Keratinocyte (primary cell): ENCODE data around the gene LACTBL1. TPM values are rescaled to one million over a fixed set of nuclear protein-coding genes. Genes with fewer than 3 reads are reported as not detected.

Source experiments
- DNase-seq: peaks from one replicate; pipeline ENCODE4 v3.0.0-alpha.2; 2011; ENCODE audit warnings: low read depth, missing footprints, low spot score
- FAIRE-seq: peaks from 2 replicates; lab custom pipeline; 2011; peaks lifted over from hg19 to GRCh38; lab: Jason Lieb, UNC
- H2AFZ ChIP-seq: 2 replicates; pipeline ENCODE4 v1.6.0; 2012; ENCODE audit warnings: low read length, control low read depth, inconsistent platforms; ENCODE audit not compliant: control insufficient read depth
- H3K27ac ChIP-seq: 2 replicates; pipeline ENCODE4 v1.5.1; 2011; ENCODE audit warnings: low read length; ENCODE audit not compliant: control insufficient read depth, insufficient read depth
- H3K27me3 ChIP-seq: 3 replicates; pipeline ENCODE4 v1.6.0; 2011; ENCODE audit warnings: low read length; ENCODE audit not compliant: control insufficient read depth, insufficient read depth; ENCODE audit errors: extremely low read depth
- H3K36me3 ChIP-seq, 2 experiments: 2 replicates in 1 of 2; 3 replicates in 1 of 2; pipeline ENCODE4 v1.5.1; 2011; ENCODE audit warnings: low read length in 2 of 2, mild to moderate bottlenecking in 1 of 2; ENCODE audit not compliant: control insufficient read depth in 2 of 2, insufficient read depth in 2 of 2; ENCODE audit errors: extremely low read depth in 1 of 2
- H3K4me1 ChIP-seq: 3 replicates; pipeline ENCODE4 v1.5.1; 2011; ENCODE audit warnings: low read length; ENCODE audit not compliant: control insufficient read depth, insufficient read depth; ENCODE audit errors: extremely low read depth
- H3K4me2 ChIP-seq: 3 replicates; pipeline ENCODE4 v1.6.0; 2011; ENCODE audit warnings: low read depth, low read length; ENCODE audit not compliant: control insufficient read depth, insufficient read depth; ENCODE audit errors: extremely low read depth
- H3K4me3 ChIP-seq, 3 experiments: fragments of 200-600 bp in 1 of 3; sonication (generic) in 1 of 3; 2 replicates in 2 of 3; 3 replicates in 1 of 3; pipeline ENCODE4 v1.5.1; 2011 to 2016; ENCODE audit warnings: low read length in 3 of 3, mild to moderate bottlenecking in 3 of 3, control low read depth in 2 of 3, inconsistent platforms in 1 of 3, low read depth in 1 of 3, mixed read lengths in 1 of 3, mixed run types in 1 of 3, moderate library complexity in 1 of 3; ENCODE audit not compliant: control insufficient read depth in 2 of 3, insufficient read depth in 2 of 3; ENCODE audit errors: extremely low read depth in 1 of 3
- H3K79me2 ChIP-seq: 2 replicates; pipeline ENCODE4 v1.6.0; 2012; ENCODE audit warnings: low read length; ENCODE audit not compliant: control insufficient read depth, insufficient read depth
- H3K9ac ChIP-seq: 3 replicates; pipeline ENCODE4 v1.6.0; 2011; ENCODE audit warnings: low read length; ENCODE audit not compliant: control insufficient read depth, insufficient read depth; ENCODE audit errors: extremely low read depth
- H3K9me1 ChIP-seq: 3 replicates; pipeline ENCODE4 v1.6.0; 2011; ENCODE audit warnings: low read length; ENCODE audit not compliant: control insufficient read depth, insufficient read depth; ENCODE audit errors: extremely low read depth
- H3K9me3 ChIP-seq: 2 replicates; pipeline ENCODE4 v1.5.1; 2012; ENCODE audit warnings: low read depth, low read length; ENCODE audit not compliant: control insufficient read depth
- H4K20me1 ChIP-seq: 3 replicates; pipeline ENCODE4 v1.6.0; 2011; ENCODE audit warnings: low read length; ENCODE audit not compliant: control insufficient read depth, insufficient read depth; ENCODE audit errors: extremely low read depth
- CTCF ChIP-seq, 3 experiments: IDR thresholded peaks in 1 of 3; conservative IDR thresholded peaks in 1 of 3; optimal IDR thresholded peaks in 1 of 3; 2 replicates in 2 of 3; 3 replicates in 1 of 3; pipeline versions ENCODE3 to v1.5.1; 2011; ENCODE audit warnings: low read length in 3 of 3, mild to moderate bottlenecking in 3 of 3, moderate library complexity in 2 of 3, control low read depth in 1 of 3, inconsistent platforms in 1 of 3; ENCODE audit not compliant: insufficient read depth in 2 of 3; ENCODE audit errors: extremely low read depth in 1 of 3
- EZH2 ChIP-seq: IDR thresholded peaks from one replicate; pipeline ENCODE4 v1.6.1; 2012; ENCODE audit warnings: inconsistent platforms, mild to moderate bottlenecking, low read length, moderate library complexity
- dilution Hi-C: fragments of 300-500 bp; cut with MboI; formaldehyde crosslinking; loops from one replicate; pipeline ENCODE4 v1.7.0; 2020; ENCODE audit warnings: low sequenced_read_pairs; ENCODE audit not compliant: extremely low pct_ligation_motif_present
- polyA plus RNA-seq, 5 experiments: library from polyadenylated mRNA; depleted of rRNA in 3 of 5; stranded (reverse) in 3 of 5; stranded (forward) in 1 of 5; unstranded in 1 of 5; fragments of >200 nt; gene quantifications; 1 replicate in 1 of 5; 2 replicates in 3 of 5; 3 replicates in 1 of 5; pipeline versions ENCODE4 v1.2.1 to v1.2.3, GENCODE V29; 2011 to 2012; ENCODE audit warnings: missing spikeins in 2 of 5, low read depth in 1 of 5, low replicate concordance in 1 of 5

The LACTBL1 gene
- polyA plus RNA-seq, 1 donor (not counting 4 experiments of a cell fraction or from before 2014, with no cell fraction given) = not detected

DNA sequence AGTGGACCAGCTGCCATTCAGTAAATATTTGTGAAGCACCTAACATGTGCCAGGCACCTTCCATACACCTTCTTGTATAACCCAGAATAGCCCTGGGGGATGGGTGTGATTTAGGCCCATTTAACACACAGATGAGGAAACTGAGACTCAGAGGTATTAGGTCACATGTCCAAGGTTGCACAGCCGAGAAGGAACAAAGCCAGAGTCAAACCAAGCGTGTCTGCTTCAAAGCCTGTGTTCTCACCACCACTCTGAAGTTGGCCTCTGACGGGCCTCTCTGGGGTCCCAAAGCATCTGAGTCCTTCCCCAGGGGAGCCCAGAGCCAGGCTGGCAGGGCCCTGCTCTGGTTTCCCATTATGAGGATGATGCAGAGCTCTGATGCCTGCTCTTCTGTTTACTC is 65.1 kb downstream of the LACTBL1 start:
- no peak overlapping the region for H3K4me2 ChIP-seq
- TF ChIP-seq EZH2 (no peak), CTCF (optimal IDR thresholded peaks at IDR 0.05 in 1 of 3, IDR thresholded peaks at IDR 0.05 in 1 of 3, conservative IDR thresholded peaks at IDR 0.05 in 1 of 3; ENCODE audit: extremely low read depth in 1 of 3, insufficient read depth in 2 of 3, low read length in 3 of 3) (no peak)
- no peaks in the 10 kb centered on the region for H3K9me1 ChIP-seq
- H3K4me3 ChIP-seq = no peak overlapping the region
- dilution Hi-C loops = no loop called here
- H3K27ac ChIP-seq = no peak overlapping the region
- no peaks in the 10 kb centered on the region for H3K4me1 ChIP-seq
- FAIRE-seq = no peak
- no peaks in the 10 kb centered on the region for H3K9me3 ChIP-seq
- no peaks in the 10 kb centered on the region for H3K36me3 ChIP-seq
- no peaks in the 10 kb centered on the region for H4K20me1 ChIP-seq
- no peak for DNase-seq
- no peak overlapping the region for H3K9ac ChIP-seq
- H3K79me2 ChIP-seq = no peaks in the 10 kb centered on the region
- no peak overlapping the region for H2AFZ ChIP-seq
- H3K27me3 ChIP-seq = peaks cover 3% of the 10 kb centered on the region

- FAIRE-seq (no peak), DNase-seq (no peak)
- H2AFZ ChIP-seq = no peak overlapping the region
- no peak overlapping the region for H3K4me3 ChIP-seq
- no peaks in the 10 kb centered on the region for H3K9me1 ChIP-seq
- H3K36me3 ChIP-seq = no peaks in the 10 kb centered on the region
- H3K9ac ChIP-seq = no peak overlapping the region
- dilution Hi-C loops = no loop called here
- no peaks in the 10 kb centered on the region for H3K9me3 ChIP-seq
- H3K4me1 ChIP-seq = no peaks in the 10 kb centered on the region
- H4K20me1 ChIP-seq = no peaks in the 10 kb centered on the region
- H3K79me2 ChIP-seq = no peaks in the 10 kb centered on the region
- no peak overlapping the region for H3K27ac ChIP-seq
- H3K4me2 ChIP-seq = no peak overlapping the region
- peaks cover 3% of the 10 kb centered on the region for H3K27me3 ChIP-seq
- TF ChIP-seq CTCF (optimal IDR thresholded peaks at IDR 0.05 in 1 of 3, IDR thresholded peaks at IDR 0.05 in 1 of 3, conservative IDR thresholded peaks at IDR 0.05 in 1 of 3; ENCODE audit: extremely low read depth in 1 of 3, insufficient read depth in 2 of 3, low read length in 3 of 3) (no peak), EZH2 (no peak)
Observed at GRCh38 chr1:22906968-22907367, 65.7 kb downstream of the LACTBL1 start.
